CD4-positive, alpha-beta memory T cell (primary cell): ENCODE measurements around the gene ZNF280C. TPM values are rescaled to one million over a fixed set of nuclear protein-coding genes. Genes with fewer than 3 reads are reported as not detected.
A peak's percentile ranks its signal among the peaks of the same experiment; 100 is the strongest.

ENCODE experiments used
- CTCF ChIA-PET: fragments of 350-600 bp; sonication (Branson Sonifier 250); formaldehyde crosslinking; loops from one replicate; lab custom pipeline; 2021; ENCODE audit warnings: inconsistent platforms; ENCODE audit not compliant: partially characterized antibody; lab: Charles Lee
- POLR2A ChIA-PET: fragments of 350-600 bp; sonication (Branson Sonifier 250); formaldehyde crosslinking; loops from one replicate; lab custom pipeline; 2021; ENCODE audit not compliant: partially characterized antibody; lab: Charles Lee
- DNase-seq, 5 donors: peaks; one replicate each; pipeline versions ENCODE4 v3.0.0 to v3.0.0-alpha.2; 2020 to 2022; ENCODE audit warnings: mixed read lengths in 1 of 5
- H3K27ac ChIP-seq: one replicate; pipeline ENCODE4 v1.7.0; 2013; ENCODE audit warnings: low read depth, low read length
- H3K27me3 ChIP-seq: 2 replicates; pipeline ENCODE4 v1.7.0; 2013; ENCODE audit warnings: mild to moderate bottlenecking, low read length, moderate library complexity; ENCODE audit not compliant: insufficient read depth
- H3K36me3 ChIP-seq: 2 replicates; pipeline ENCODE4 v1.7.0; 2013; ENCODE audit warnings: mild to moderate bottlenecking, low read length, moderate library complexity; ENCODE audit not compliant: insufficient read depth
- H3K4me1 ChIP-seq: 2 replicates; pipeline ENCODE4 v1.7.0; 2013; ENCODE audit warnings: mild to moderate bottlenecking, low read length, moderate library complexity; ENCODE audit not compliant: insufficient read depth
- H3K4me3 ChIP-seq, 2 donors: one replicate each; pipeline ENCODE4 v1.7.0; 2013; ENCODE audit warnings: low read length in 2 of 2, mild to moderate bottlenecking in 1 of 2
- H3K9me3 ChIP-seq, 2 donors: one replicate each; pipeline ENCODE4 v1.7.0; 2013; ENCODE audit warnings: low read length in 2 of 2, control low read depth in 1 of 2; ENCODE audit not compliant: control insufficient read depth in 1 of 2
- H3K27ac Mint-ChIP-seq, 7 donors: one replicate each; pipeline ENCODE4 v1.8.0; 2020 to 2021; ENCODE audit warnings: mixed read lengths in 7 of 7, mild to moderate bottlenecking in 6 of 7, inconsistent platforms in 3 of 7, moderate library complexity in 3 of 7
- H3K27me3 Mint-ChIP-seq, 2 donors: one replicate each; pipeline ENCODE4 v1.8.0; 2020 to 2021; ENCODE audit warnings: mixed read lengths in 2 of 2
- H3K36me3 Mint-ChIP-seq, 2 donors: one replicate each; pipeline ENCODE4 v1.8.0; 2020 to 2021; ENCODE audit warnings: mixed read lengths in 2 of 2, inconsistent platforms in 1 of 2, mild to moderate bottlenecking in 1 of 2
- H3K4me1 Mint-ChIP-seq, 4 donors: one replicate each; pipeline ENCODE4 v1.8.0; 2020 to 2021; ENCODE audit warnings: mixed read lengths in 4 of 4, mild to moderate bottlenecking in 1 of 4
- H3K4me3 Mint-ChIP-seq, 8 donors: one replicate each; pipeline ENCODE4 v1.8.0; 2020 to 2021; ENCODE audit warnings: mixed read lengths in 8 of 8, mild to moderate bottlenecking in 7 of 8, moderate library complexity in 6 of 8, inconsistent platforms in 3 of 8
- H3K9me3 Mint-ChIP-seq, 8 donors: one replicate each; pipeline ENCODE4 v1.8.0; 2020 to 2021; ENCODE audit warnings: mixed read lengths in 8 of 8, mild to moderate bottlenecking in 5 of 8, inconsistent platforms in 3 of 8, moderate library complexity in 1 of 8
- intact Hi-C: fragments of 100-400 bp; cut with micrococcal nuclease; formaldehyde crosslinking; loops from one replicate; pipeline ENCODE4 v1.15.1; 2023
- polyA plus RNA-seq, 2 donors: library from polyadenylated mRNA; unstranded; fragments of 300-500 nt; fragmentation: Illumina TruSeq; gene quantifications; one replicate each; pipeline ENCODE4 v1.2.3, GENCODE V29; 2021
- total RNA-seq, 2 experiments: library from RNA; stranded (reverse); gene quantifications; one replicate each; pipeline ENCODE4 v1.2.3, GENCODE V29; 2021

Gene ZNF280C
- total and polyA plus RNA-seq, 4 experiments from 2014 or later: 2.1 to 4.9 (median 3.4) TPM

GRCh38 chrX:130204647-130205046, 64.1 kb downstream of the ZNF280C start:
- POLR2A ChIA-PET: no interaction called here

GRCh38 chrX:130197464-130197863, 71.2 kb downstream of the ZNF280C start:
- H3K27me3 Mint-ChIP-seq: no peaks in the 10 kb centered on the region
- intact Hi-C loops: no loop called here
- H3K36me3 Mint-ChIP-seq: no peaks in the 10 kb centered on the region
- H3K4me3 ChIP-seq: no peak overlapping the region
- DNase-seq: no peak
- H3K36me3 ChIP-seq: no peaks in the 10 kb centered on the region
- no peak overlapping the region for H3K27ac ChIP-seq
- POLR2A ChIA-PET: no interaction called here
- H3K9me3 ChIP-seq: no peaks in the 10 kb centered on the region
- CTCF ChIA-PET: interaction anchor here (0.7 kb wide), 1 partner anchor 137 kb away, joined by 3 read pairs; no protein-coding TSS in a partner anchor
- H3K4me3 Mint-ChIP-seq: no peak overlapping the region
- H3K27ac Mint-ChIP-seq: no peak overlapping the region
- no peaks in the 10 kb centered on the region for H3K9me3 Mint-ChIP-seq
- no peaks in the 10 kb centered on the region for H3K27me3 ChIP-seq
- H3K4me1 ChIP-seq: peaks cover under 1% of the 10 kb centered on the region
- peaks cover 0 to under 1% (median under 1%) of the 10 kb centered on the region in 4 donors for H3K4me1 Mint-ChIP-seq

More at GRCh38 chrX:130204647-130205046, 64.1 kb downstream of the ZNF280C start:
- CTCF ChIA-PET: no interaction called here
- H3K4me1 ChIP-seq: no peaks in the 10 kb centered on the region
- H3K36me3 ChIP-seq: no peaks in the 10 kb centered on the region
- H3K4me3 ChIP-seq: no peak overlapping the region
- no peaks in the 10 kb centered on the region for H3K27me3 ChIP-seq
- H3K27ac ChIP-seq: no peak overlapping the region
- H3K9me3 ChIP-seq: no peaks in the 10 kb centered on the region
- Mint-ChIP-seq H3K36me3 (peaks cover 7 to 10% of the 10 kb centered on the region in 2 donors), H3K9me3 (no peaks in the 10 kb centered on the region), H3K4me1 (no peaks in the 10 kb centered on the region), H3K4me3 (no peak overlapping the region), H3K27ac (no peak overlapping the region), H3K27me3 (no peaks in the 10 kb centered on the region)
- no peak for DNase-seq
- intact Hi-C loops: no loop called here

- H3K4me3 Mint-ChIP-seq: no peak overlapping the region
- intact Hi-C loops: no loop called here
Measured at GRCh38 chrX:130196466-130196865, 72.2 kb downstream of the ZNF280C start.

GRCh38 chrX:130190801-130191200, 77.9 kb downstream of the ZNF280C start:
- no peaks in the 10 kb centered on the region for H3K9me3 ChIP-seq
- ChIA-PET CTCF (interaction anchor here (0.9 to 6.3 kb wide), 5 partner anchors 17 to 130 kb away, joined by 3 to 77 read pairs (median 14); no protein-coding TSS in a partner anchor), POLR2A (interaction anchor here (0.6 kb wide), 1 partner anchor 257 kb away, joined by 4 read pairs; no protein-coding TSS in a partner anchor)
- no peaks in the 10 kb centered on the region for H3K27me3 ChIP-seq
- intact Hi-C loops: no loop called here
- Mint-ChIP-seq H3K4me3 (no peak overlapping the region), H3K27ac (peak overlapping the region in 1 of 7 donors; percentile 12), H3K27me3 (peaks cover 0 to 2% of the 10 kb centered on the region in 2 donors), H3K4me1 (peaks cover 0 to 5% (median 2%) of the 10 kb centered on the region in 4 donors), H3K36me3 (no peaks in the 10 kb centered on the region), H3K9me3 (no peaks in the 10 kb centered on the region)
- no peak overlapping the region for H3K27ac ChIP-seq
- H3K4me1 ChIP-seq: peaks cover 5% of the 10 kb centered on the region
- DNase-seq: no peak
- H3K36me3 ChIP-seq: no peaks in the 10 kb centered on the region
- H3K4me3 ChIP-seq: no peak overlapping the region

More at GRCh38 chrX:130196466-130196865, 72.2 kb downstream of the ZNF280C start:
- no peak for DNase-seq
- H3K27me3 ChIP-seq: no peaks in the 10 kb centered on the region
- Mint-ChIP-seq H3K27ac (no peak overlapping the region), H3K4me1 (peaks cover 0 to 5% (median 2%) of the 10 kb centered on the region in 4 donors), H3K9me3 (no peaks in the 10 kb centered on the region), H3K36me3 (no peaks in the 10 kb centered on the region), H3K27me3 (peaks cover 0 to 2% of the 10 kb centered on the region in 2 donors)
- ChIA-PET POLR2A (no interaction called here), CTCF (interaction anchor here (0.7 to 1.4 kb wide), 2 partner anchors 48 to 335 kb away, joined by 3 read pairs; no protein-coding TSS in a partner anchor)
- H3K4me3 ChIP-seq: no peak overlapping the region
- H3K36me3 ChIP-seq: no peaks in the 10 kb centered on the region
- H3K4me1 ChIP-seq: peaks cover 5% of the 10 kb centered on the region
- H3K27ac ChIP-seq: no peak overlapping the region
- H3K9me3 ChIP-seq: no peaks in the 10 kb centered on the region

- Mint-ChIP-seq H3K27me3 (no peaks in the 10 kb centered on the region), H3K27ac (peak overlapping the region in 3 of 7 donors; percentile 10 to 84 (median 60)), H3K36me3 (no peaks in the 10 kb centered on the region), H3K9me3 (peaks cover 0 to 2% (median 0%) of the 10 kb centered on the region in 8 donors), H3K4me1 (peaks cover 5 to 15% (median 8%) of the 10 kb centered on the region in 4 donors), H3K4me3 (no peak overlapping the region)
- ChIA-PET POLR2A (interaction anchor here (0.9 to 5.7 kb wide), 2 partner anchors 15 to 105 kb away, joined by 5 to 28 read pairs; partner anchors contain the start of gene RAB33A), CTCF (interaction anchor here (0.6 to 1.5 kb wide), 6 partner anchors 11 to 215 kb away, joined by 3 to 5 read pairs (median 4); no protein-coding TSS in a partner anchor)
- no peak overlapping the region for H3K27ac ChIP-seq
- H3K4me3 ChIP-seq: no peak overlapping the region
- H3K27me3 ChIP-seq: no peaks in the 10 kb centered on the region
- H3K4me1 ChIP-seq: peaks cover 15% of the 10 kb centered on the region
- no peak for DNase-seq
- intact Hi-C loops: no loop called here
- no peaks in the 10 kb centered on the region for H3K9me3 ChIP-seq
- no peaks in the 10 kb centered on the region for H3K36me3 ChIP-seq
Measured at GRCh38 chrX:130186651-130187050, 82.0 kb downstream of the ZNF280C start.

- H3K4me1 ChIP-seq: peaks cover 15% of the 10 kb centered on the region
- intact Hi-C loops: no loop called here
- Mint-ChIP-seq H3K9me3 (peaks cover 0 to 2% (median 0%) of the 10 kb centered on the region in 8 donors), H3K27me3 (no peaks in the 10 kb centered on the region), H3K4me1 (peaks cover 5 to 18% (median 11%) of the 10 kb centered on the region in 4 donors), H3K36me3 (peaks cover 0 to under 1% of the 10 kb centered on the region in 2 donors), H3K27ac (peak overlapping the region in 4 of 7 donors; percentile 6 to 70 (median 14)), H3K4me3 (no peak overlapping the region)
- no peaks in the 10 kb centered on the region for H3K9me3 ChIP-seq
- no peak overlapping the region for H3K27ac ChIP-seq
- ChIA-PET CTCF (no interaction called here), POLR2A (interaction anchor here (5.7 kb wide), 1 partner anchor 13 kb away, joined by 28 read pairs; the partner anchor contains the start of gene RAB33A)
- no peaks in the 10 kb centered on the region for H3K36me3 ChIP-seq
- no peak overlapping the region for H3K4me3 ChIP-seq
- H3K27me3 ChIP-seq: no peaks in the 10 kb centered on the region
- DNase-seq: no peak
Measured at GRCh38 chrX:130184857-130185256, 83.8 kb downstream of the ZNF280C start.

- H3K4me1 Mint-ChIP-seq: peaks cover 8 to 23% (median 14%) of the 10 kb centered on the region in 4 donors
- H3K27me3 ChIP-seq: no peaks in the 10 kb centered on the region
- H3K4me3 ChIP-seq: no peak overlapping the region
- H3K27me3 Mint-ChIP-seq: no peaks in the 10 kb centered on the region
- no peak overlapping the region for H3K27ac ChIP-seq
- H3K4me1 ChIP-seq: peaks cover 19% of the 10 kb centered on the region
- DNase-seq: no peak
- intact Hi-C loops: no loop called here
- H3K36me3 Mint-ChIP-seq: peaks cover 4 to 5% of the 10 kb centered on the region in 2 donors
- H3K36me3 ChIP-seq: no peaks in the 10 kb centered on the region
- H3K4me3 Mint-ChIP-seq: peak overlapping the region in 3 of 8 donors; percentile 35 to 65 (median 57)
- H3K27ac Mint-ChIP-seq: peak overlapping the region; percentile 29 to 88 (median 70)
- CTCF ChIA-PET: interaction anchor here (2.0 kb wide), 1 partner anchor 104 kb away, joined by 10 read pairs; no protein-coding TSS in a partner anchor
- POLR2A ChIA-PET: interaction anchor here (5.7 kb wide), 1 partner anchor 12 kb away, joined by 28 read pairs; the partner anchor contains the start of gene RAB33A
- H3K9me3 ChIP-seq: no peaks in the 10 kb centered on the region
- H3K9me3 Mint-ChIP-seq: peaks cover 0 to 2% (median 0%) of the 10 kb centered on the region in 8 donors
Measured at GRCh38 chrX:130184168-130184567, 84.5 kb downstream of the ZNF280C start.
